NCI-H2171 treated with DMSO at 0.1 percent for 48 hours (cell line): ENCODE measurements around the gene ABHD16A.
"Not testable (repeated sequence)": the region's sequence is repeated elsewhere in the genome, so short reads cannot be mapped to it uniquely, and the experiment has no call there.

Experiments
- DNase-seq: peaks from one replicate; lab custom pipeline; 2025; lab: John Stamatoyannopoulos, UW

The ABHD16A gene

DNA sequence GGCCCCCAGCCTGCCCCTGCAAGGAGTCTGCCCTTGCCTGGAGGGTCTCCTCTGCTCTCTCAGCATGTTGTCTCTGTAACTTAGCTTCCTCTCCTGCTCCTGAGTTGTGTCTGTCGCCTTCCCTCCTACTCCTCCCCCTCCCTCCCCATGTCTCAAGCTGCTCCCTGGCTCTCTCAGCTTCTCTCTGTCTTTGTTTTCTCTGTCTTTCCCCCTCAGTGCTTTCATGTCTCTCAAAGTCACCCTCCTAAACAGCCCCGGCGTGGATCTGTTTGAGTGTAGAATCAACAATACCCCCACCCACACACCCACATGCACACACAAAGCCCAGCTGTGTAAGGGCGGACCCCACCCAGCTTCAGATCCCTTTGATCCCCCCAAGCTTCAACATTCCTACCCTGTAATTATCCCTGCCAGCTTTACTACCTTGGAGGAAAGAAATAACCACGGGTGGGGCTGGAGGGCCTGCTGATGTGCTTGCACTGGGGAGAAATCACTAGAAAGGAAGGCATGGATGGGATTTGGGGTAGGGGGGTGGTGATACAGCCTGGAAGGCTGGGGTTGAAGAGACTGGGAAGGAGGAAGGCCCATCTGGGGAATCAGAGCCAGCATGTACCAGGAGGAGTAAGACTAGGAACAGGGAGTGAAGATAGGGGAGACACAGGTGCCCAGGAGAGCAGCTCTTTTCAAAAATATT is 11.0 kb upstream of the ABHD16A start:
- peak; percentile 24 for DNase-seq

GRCh38 chr6:31713465-31713864 is 10.3 kb upstream of the ABHD16A start:
- DNase-seq: no peak

- DNase-seq: no peak
Observed at GRCh38 chr6:31712296-31712695, 9.2 kb upstream of the ABHD16A start.

GRCh38 chr6:31711233-31711632 is 8.1 kb upstream of the ABHD16A start:
- no peak for DNase-seq

GRCh38 chr6:31710523-31711219 is 7.5 kb upstream of the ABHD16A start:
- DNase-seq: peak; percentile 84

DNA sequence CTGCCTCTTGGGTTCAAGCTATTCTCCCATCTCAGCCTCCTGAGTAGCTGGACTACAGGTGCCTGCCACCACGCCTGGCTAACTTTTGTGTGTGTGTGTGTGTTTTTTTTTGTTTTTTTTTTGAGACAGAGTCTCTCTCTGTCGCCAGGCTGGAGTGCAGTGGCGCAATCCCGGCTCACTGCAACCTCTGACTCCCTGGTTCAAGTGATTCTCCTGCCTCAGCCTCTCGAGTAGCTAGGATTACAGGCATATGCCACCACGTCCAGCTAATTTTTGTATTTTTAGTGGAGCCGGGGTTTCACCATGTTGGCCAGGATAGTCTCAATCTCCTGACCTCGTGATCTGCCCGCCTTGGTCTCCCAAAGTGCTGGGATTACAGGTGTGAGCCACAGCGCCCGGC is 6.0 kb upstream of the ABHD16A start:
- DNase-seq: not testable (repeated sequence)

GRCh38 chr6:31708224-31708623 is 5.1 kb upstream of the ABHD16A start:
- DNase-seq: no peak

DNA sequence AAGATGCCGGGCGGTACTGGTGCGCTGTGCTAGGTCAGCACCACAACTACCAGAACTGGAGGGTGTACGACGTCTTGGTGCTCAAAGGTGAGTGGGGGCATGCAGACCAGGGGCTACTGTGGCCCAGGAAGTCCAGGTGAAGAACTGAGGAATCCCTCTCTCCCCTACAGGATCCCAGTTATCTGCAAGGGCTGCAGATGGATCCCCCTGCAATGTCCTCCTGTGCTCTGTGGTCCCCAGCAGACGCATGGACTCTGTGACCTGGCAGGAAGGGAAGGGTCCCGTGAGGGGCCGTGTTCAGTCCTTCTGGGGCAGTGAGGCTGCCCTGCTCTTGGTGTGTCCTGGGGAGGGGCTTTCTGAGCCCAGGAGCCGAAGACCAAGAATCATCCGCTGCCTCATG is 4.6 kb upstream of the ABHD16A start:
- DNase-seq: no peak

DNA sequence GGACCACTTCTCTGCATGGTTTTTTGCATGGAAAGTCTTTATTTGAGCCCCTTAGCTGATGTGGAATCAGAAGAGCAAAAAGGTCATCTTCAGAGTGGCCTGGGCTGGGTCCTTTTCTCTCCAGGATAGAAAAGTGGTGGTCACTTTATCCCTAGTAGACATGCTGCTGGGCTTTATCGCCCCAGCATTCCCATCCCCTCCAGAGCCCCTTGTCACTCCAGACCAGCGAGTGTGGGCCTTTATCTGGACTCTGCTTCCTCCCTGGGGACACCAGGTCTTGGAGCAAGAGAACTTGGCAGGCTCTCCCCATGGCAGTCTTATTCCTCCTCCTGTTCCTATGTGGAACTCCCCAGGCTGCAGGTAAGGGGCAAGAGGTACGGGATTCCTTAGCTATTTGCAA is 3.5 kb upstream of the ABHD16A start, which contains the start of gene LY6G6F:
TSS of gene LY6G6F (plus strand) at position 268 of the 400 bp plus-strand sequence. CDS start at position 309, 41 bp downstream.
- DNase-seq: no peak

DNA sequence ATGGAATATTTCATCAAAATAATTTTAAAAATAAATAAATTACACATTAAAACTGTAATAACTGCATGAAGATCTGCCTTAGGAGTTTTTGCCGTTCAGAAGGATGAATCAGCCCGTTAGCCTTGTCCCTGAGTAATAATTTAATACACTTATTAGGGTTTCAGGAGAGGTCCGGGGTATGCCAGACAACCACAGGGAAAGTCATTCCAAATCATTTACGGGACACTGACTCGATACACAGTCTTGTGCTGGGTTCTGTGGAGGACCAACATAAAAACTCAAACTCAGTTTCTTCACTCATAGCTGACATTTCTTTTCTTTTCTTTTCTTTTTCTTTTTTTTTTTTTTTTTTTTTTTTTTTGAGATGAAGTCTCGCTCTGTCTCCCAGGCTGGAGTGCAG is 2.8 kb upstream of the ABHD16A start:
- DNase-seq: no peak

DNA sequence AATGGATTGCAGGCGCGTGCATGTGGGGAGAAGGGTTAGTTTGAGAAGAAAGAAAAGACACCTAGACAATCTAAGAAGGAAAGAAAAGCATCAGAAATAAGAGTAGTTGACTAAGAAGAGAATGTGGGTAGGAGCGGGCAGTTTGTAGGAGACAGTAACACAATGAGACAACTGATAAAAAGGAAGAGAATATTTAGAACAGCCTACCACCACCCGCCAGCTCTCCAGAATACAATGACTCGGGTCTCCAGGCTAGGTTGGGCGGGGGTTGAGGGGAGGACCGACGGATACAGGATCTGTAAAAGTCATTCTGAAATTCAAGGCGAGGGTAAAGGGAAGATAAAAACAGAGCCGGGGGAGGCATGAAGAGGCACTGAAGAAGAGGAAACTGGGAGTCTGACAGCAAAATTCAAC is 712 bp downstream of the ABHD16A start:
- no peak for DNase-seq

GRCh38 chr6:31701666-31702404 is 1.3 kb downstream of the ABHD16A start:
- DNase-seq: peak; percentile 79

DNA sequence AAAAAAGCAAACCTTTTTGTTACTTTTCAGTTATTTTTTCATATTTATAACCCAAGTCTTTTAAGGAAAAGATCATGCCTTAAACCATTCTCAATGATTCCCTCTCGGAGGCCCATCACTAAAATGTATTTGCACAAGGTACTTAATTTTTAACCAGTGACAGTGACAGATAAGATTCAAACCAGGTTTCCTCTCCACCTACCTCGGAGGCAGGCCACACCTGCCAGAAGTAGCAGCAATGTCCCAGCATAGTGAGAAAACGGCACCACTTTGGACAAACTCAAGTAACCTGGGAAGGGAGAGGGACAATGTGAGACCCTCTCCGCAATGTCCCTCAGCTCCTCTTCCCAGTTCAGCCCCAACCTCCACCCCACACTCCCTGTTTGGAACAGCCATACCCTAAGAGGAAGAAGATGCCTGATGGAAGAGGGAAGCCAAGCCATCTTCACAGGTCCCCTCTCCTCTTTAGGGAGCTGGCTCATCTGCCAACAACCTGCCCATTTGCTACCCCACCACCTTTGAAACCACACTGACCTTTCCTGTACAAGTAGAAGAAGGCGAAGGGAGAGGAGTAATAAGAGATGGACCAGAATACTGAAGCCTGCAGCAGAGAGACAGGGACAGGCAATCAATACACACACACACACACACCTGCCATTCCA is 2.3 kb downstream of the ABHD16A start:
- DNase-seq: no peak

DNA sequence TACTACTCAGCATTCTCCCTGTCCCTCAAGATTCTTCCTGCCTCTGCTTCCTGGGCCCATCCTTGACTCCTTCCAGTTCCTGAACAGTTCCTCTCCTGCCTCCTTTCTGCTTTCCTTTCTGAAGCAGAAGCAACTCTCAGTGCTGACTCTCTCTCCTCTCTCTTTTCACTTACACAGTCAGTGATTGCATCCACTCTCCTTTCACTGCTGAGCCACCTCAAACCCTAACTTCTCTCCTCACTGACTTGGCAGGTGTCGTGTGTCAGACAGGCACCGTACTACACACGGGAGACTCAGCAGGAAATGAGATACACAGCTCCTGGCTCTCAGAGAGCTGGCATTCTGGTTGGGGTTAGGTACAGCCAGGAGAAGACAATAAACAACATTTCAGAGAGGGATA is 5.6 kb downstream of the ABHD16A start:
- peak; percentile 69 for DNase-seq

DNA sequence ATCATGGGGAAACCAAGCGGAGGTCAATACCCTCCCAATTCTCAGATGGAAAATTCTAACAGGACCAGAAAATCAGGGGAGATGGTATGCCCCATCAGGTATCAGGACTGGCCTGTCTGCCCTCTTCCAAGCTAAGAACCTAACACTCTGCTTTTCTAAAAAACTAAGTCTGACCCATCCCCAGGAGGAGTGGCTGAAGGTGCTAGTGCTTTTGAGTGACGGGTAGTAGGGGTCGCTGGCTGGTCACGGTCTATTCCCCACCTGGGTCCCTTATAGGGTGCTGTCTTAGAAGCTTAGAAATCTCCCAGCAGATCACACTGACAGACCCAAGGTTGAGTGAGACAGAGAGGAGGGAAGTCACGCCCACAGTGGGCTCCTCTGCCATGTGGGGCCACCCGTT is 9.6 kb downstream of the ABHD16A start:
- no peak for DNase-seq

DNA sequence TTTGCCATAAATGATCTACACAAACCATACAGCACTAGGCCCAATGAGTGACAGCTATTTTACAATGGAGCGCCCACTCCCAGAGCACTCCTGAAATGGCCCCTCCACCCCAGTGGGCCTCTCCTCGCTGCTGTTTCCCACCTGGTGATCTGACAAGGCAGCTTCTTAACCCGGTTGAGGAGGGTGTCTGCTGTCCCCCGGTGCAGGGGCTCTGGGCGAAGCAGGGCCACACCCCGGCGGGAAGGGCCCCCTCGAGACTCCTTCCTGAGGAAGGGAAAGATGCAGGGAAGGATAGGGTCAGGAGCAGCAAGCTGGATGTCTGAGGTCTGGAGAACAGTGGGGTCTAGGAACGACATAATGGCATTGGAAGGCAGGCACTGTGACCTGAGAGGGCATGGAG is 10.2 kb downstream of the ABHD16A start:
- no peak for DNase-seq

- no peak for DNase-seq
Observed at GRCh38 chr6:31692353-31692752, 10.8 kb downstream of the ABHD16A start.

- no peak for DNase-seq
Observed at GRCh38 chr6:31691564-31692108, 11.5 kb downstream of the ABHD16A start.

- no peak for DNase-seq
Observed at GRCh38 chr6:31691078-31691463, 12.1 kb downstream of the ABHD16A start.

GRCh38 chr6:31690231-31691077 is 12.7 kb downstream of the ABHD16A start:
- DNase-seq: no peak
